Measurements from ENCODE around the gene SLC38A6.

The SLC38A6 gene

DNA sequence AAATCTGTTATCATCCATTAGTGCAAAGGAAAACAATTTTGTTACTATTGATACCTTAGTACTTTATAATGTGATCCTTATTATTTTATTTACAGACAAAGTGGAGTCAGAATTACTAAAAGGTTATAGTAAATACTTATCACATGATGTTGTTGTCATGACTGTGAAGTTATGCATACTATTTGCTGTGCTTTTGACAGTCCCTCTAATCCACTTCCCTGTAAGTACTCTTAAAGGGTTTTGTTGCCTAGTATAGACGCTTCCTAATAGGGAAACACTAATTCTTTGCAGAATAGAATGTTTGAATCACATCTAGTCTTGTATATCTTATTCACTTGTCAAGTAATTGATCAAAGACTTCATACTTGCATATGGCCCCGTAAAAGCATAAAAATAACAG, 69.4 kb downstream of the SLC38A6 start:
- H3K4me2 ChIP-seq (ENCODE audit: low read depth, low read length, poor library complexity, severe bottlenecking), result no peak overlapping the region
- H3K4me1 ChIP-seq (ENCODE audit: insufficient read depth, low read length, poor library complexity, severe bottlenecking), result no peaks in the 10 kb centered on the region
- no peaks in the 10 kb centered on the region for H3K27me3 ChIP-seq (ENCODE audit: insufficient read depth, low read length, poor library complexity, severe bottlenecking)
- H3K9me2 ChIP-seq (replicated peaks; ENCODE audit: low read depth, low read length), result no peaks in the 10 kb centered on the region
- no peak overlapping the region for H2AFZ ChIP-seq (ENCODE audit: low read length)
- H3K36me3 ChIP-seq (ENCODE audit: insufficient read depth, low read length), result no peaks in the 10 kb centered on the region
- H4K20me1 ChIP-seq (ENCODE audit: insufficient read depth, low read length, poor library complexity, severe bottlenecking), result no peaks in the 10 kb centered on the region
- no peaks in the 10 kb centered on the region for H3K9me3 ChIP-seq (ENCODE audit: insufficient read depth, low read depth, low read length)
- H3K4me3 ChIP-seq (ENCODE audit: low read length, poor library complexity, severe bottlenecking), result no peak overlapping the region
- no peaks in the 10 kb centered on the region for H3K79me2 ChIP-seq (ENCODE audit: insufficient read depth, low read length)
- TF ChIP-seq, protein P1, sequence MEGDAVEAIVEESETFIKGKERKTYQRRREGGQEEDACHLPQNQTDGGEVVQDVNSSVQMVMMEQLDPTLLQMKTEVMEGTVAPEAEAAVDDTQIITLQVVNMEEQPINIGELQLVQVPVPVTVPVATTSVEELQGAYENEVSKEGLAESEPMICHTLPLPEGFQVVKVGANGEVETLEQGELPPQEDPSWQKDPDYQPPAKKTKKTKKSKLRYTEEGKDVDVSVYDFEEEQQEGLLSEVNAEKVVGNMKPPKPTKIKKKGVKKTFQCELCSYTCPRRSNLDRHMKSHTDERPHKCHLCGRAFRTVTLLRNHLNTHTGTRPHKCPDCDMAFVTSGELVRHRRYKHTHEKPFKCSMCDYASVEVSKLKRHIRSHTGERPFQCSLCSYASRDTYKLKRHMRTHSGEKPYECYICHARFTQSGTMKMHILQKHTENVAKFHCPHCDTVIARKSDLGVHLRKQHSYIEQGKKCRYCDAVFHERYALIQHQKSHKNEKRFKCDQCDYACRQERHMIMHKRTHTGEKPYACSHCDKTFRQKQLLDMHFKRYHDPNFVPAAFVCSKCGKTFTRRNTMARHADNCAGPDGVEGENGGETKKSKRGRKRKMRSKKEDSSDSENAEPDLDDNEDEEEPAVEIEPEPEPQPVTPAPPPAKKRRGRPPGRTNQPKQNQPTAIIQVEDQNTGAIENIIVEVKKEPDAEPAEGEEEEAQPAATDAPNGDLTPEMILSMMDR (conservative IDR thresholded peaks at IDR 0.05; ENCODE audit: low read length), result no peak
- no peak for TF ChIP-seq EZH2phosphoT487 (IDR thresholded peaks at IDR 0.05; ENCODE audit: borderline replicate concordance)
- H3F3A ChIP-seq (ENCODE audit: low read depth), result no peaks in the 10 kb centered on the region
- no peak overlapping the region for H3K9ac ChIP-seq (ENCODE audit: low read depth, low read length, poor library complexity, severe bottlenecking)

DNA sequence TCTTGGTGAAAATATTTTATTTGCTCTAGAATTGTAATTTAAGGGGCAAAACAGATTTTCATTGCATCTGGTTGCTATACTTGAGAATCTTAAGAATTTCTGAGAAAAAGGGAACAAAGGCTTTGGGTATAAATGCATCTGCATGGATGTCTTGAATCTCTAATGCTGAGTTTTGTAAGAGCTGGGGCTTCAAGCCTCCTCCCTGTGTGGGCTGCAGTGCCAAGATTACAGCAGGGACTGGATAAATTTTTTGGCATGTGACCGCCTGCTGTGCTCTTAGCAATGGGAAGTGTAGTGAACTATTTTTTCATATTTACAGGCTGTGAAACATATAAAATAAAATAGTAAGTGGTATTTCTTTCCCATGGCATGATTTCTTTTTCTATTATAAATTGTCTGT, 70.0 kb downstream of the SLC38A6 start:
- H3K4me1 ChIP-seq (ENCODE audit: insufficient read depth, low read length, poor library complexity, severe bottlenecking), result no peaks in the 10 kb centered on the region

DNA sequence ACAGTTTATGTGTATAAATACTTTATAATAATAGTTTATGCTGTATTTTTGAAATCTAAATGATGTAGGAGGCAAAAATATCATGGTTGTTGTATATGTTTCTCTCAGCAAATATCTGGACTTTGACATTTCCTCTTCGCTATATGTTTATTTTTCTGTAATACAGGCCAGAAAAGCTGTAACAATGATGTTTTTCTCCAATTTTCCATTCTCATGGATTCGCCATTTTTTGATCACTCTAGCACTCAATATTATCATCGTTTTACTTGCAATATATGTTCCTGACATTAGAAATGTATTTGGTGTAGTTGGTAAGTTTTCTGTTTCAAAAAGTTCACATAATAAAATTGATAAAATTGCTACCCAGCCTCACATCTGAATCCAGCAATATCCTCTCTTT, 70.6 kb downstream of the SLC38A6 start:
- H2AFZ ChIP-seq (ENCODE audit: low read length), result no peak overlapping the region
- no peak overlapping the region for H3K9ac ChIP-seq (ENCODE audit: low read depth, low read length, poor library complexity, severe bottlenecking)
- H4K20me1 ChIP-seq (ENCODE audit: insufficient read depth, low read length, poor library complexity, severe bottlenecking), result no peaks in the 10 kb centered on the region
- no peak overlapping the region for H3K4me3 ChIP-seq (ENCODE audit: low read length, poor library complexity, severe bottlenecking)
- H3K4me2 ChIP-seq (ENCODE audit: low read depth, low read length, poor library complexity, severe bottlenecking), result no peak overlapping the region
- TF ChIP-seq, protein P1 (conservative IDR thresholded peaks at IDR 0.05; ENCODE audit: low read length), result no peak
- H3K27me3 ChIP-seq (ENCODE audit: insufficient read depth, low read length, poor library complexity, severe bottlenecking), result no peaks in the 10 kb centered on the region
- H3K9me3 ChIP-seq (ENCODE audit: insufficient read depth, low read depth, low read length), result no peaks in the 10 kb centered on the region
- H3K79me2 ChIP-seq (ENCODE audit: insufficient read depth, low read length), result no peaks in the 10 kb centered on the region
- no peaks in the 10 kb centered on the region for H3K36me3 ChIP-seq (ENCODE audit: insufficient read depth, low read length)
- no peaks in the 10 kb centered on the region for H3K9me2 ChIP-seq (replicated peaks; ENCODE audit: low read depth, low read length)
- no peaks in the 10 kb centered on the region for H3F3A ChIP-seq (ENCODE audit: low read depth)
- H3K4me1 ChIP-seq (ENCODE audit: insufficient read depth, low read length, poor library complexity, severe bottlenecking), result no peaks in the 10 kb centered on the region

More for the DNA sequence above, 70.0 kb downstream of the SLC38A6 start:
- H3K27me3 ChIP-seq (ENCODE audit: insufficient read depth, low read length, poor library complexity, severe bottlenecking), result no peaks in the 10 kb centered on the region
- TF ChIP-seq, protein P1 (conservative IDR thresholded peaks at IDR 0.05; ENCODE audit: low read length), result no peak
- no peak for TF ChIP-seq EZH2phosphoT487 (IDR thresholded peaks at IDR 0.05; ENCODE audit: borderline replicate concordance)
- no peaks in the 10 kb centered on the region for H3K79me2 ChIP-seq (ENCODE audit: insufficient read depth, low read length)
- H3K4me2 ChIP-seq (ENCODE audit: low read depth, low read length, poor library complexity, severe bottlenecking), result no peak overlapping the region
- H2AFZ ChIP-seq (ENCODE audit: low read length), result no peak overlapping the region
- no peaks in the 10 kb centered on the region for H3F3A ChIP-seq (ENCODE audit: low read depth)
- H3K9ac ChIP-seq (ENCODE audit: low read depth, low read length, poor library complexity, severe bottlenecking), result no peak overlapping the region
- no peaks in the 10 kb centered on the region for H3K9me2 ChIP-seq (replicated peaks; ENCODE audit: low read depth, low read length)
- no peak overlapping the region for H3K4me3 ChIP-seq (ENCODE audit: low read length, poor library complexity, severe bottlenecking)
- H4K20me1 ChIP-seq (ENCODE audit: insufficient read depth, low read length, poor library complexity, severe bottlenecking), result no peaks in the 10 kb centered on the region
- H3K9me3 ChIP-seq (ENCODE audit: insufficient read depth, low read depth, low read length), result no peaks in the 10 kb centered on the region
- no peaks in the 10 kb centered on the region for H3K36me3 ChIP-seq (ENCODE audit: insufficient read depth, low read length)

All from Loucy (cell line).